Measurements from ENCODE around the gene FOXO3. TPM values are rescaled to one million over a fixed set of nuclear protein-coding genes. Genes with fewer than 3 reads are reported as not detected.
A peak's percentile ranks its signal among the peaks of the same experiment; 100 is the strongest.
"Not testable (repeated sequence)": the region's sequence is repeated elsewhere in the genome, so short reads cannot be mapped to it uniquely, and the experiment has no call there.

FOXO3 gene
- total RNA-seq, 2 experiments from 2014 or later, result 7.5 to 9.0 TPM

GRCh38 chr6:108558372-108559096, 2.2 kb upstream of the FOXO3 start:
- peak; percentile 98 for DNase-seq
- Mint-ChIP-seq H3K4me3 (peak overlapping the region; percentile 94), H3K9me3 (no peaks in the 10 kb centered on the region), H3K36me3 (ENCODE audit: low read depth) (peaks cover 10% of the 10 kb centered on the region), H3K27ac (peak overlapping the region; percentile 97), H3K27me3 (peaks cover 1% of the 10 kb centered on the region), H3K4me1 (ENCODE audit: low read depth) (peaks cover 22% of the 10 kb centered on the region)
- ChIA-PET POLR2A (interaction anchor here (0.6 to 2.0 kb wide), 7 partner anchors 10 to 324 kb away, joined by 3 to 13 read pairs (median 4); no protein-coding TSS in a partner anchor), CTCF (interaction anchor here (0.7 to 1.2 kb wide), 3 partner anchors 17 to 515 kb away, joined by 3 to 4 read pairs (median 3); no protein-coding TSS in a partner anchor)
- intact Hi-C loops (cut with micrococcal nuclease), result no loop called here
- peak; percentile 77 for ATAC-seq
- no peak for TF ChIP-seq CTCF (IDR thresholded peaks at IDR 0.05)

- intact Hi-C loops (cut with micrococcal nuclease), result no loop called here
- peak overlapping the region; percentile 94 for H3K4me3 Mint-ChIP-seq
- peak; percentile 81 for DNase-seq
Measured at GRCh38 chr6:108559097-108559883, 1.4 kb upstream of the FOXO3 start.

GRCh38 chr6:108559884-108560462, 744 bp upstream of the FOXO3 start:
- ATAC-seq (no peak), DNase-seq (peak; percentile 32)
- ChIA-PET CTCF (interaction anchor here (1.4 kb wide), 1 partner anchor 222 kb away, joined by 5 read pairs; no protein-coding TSS in a partner anchor), POLR2A (interaction anchor here (0.7 to 2.0 kb wide), 4 partner anchors 13 to 513 kb away, joined by 3 to 13 read pairs (median 4); no protein-coding TSS in a partner anchor)
- intact Hi-C loops (cut with micrococcal nuclease), result no loop called here
- Mint-ChIP-seq H3K36me3 (ENCODE audit: low read depth) (peaks cover 10% of the 10 kb centered on the region), H3K27ac (peak overlapping the region; percentile 76), H3K4me3 (peak overlapping the region; percentile 94), H3K9me3 (no peaks in the 10 kb centered on the region), H3K4me1 (ENCODE audit: low read depth) (peaks cover 35% of the 10 kb centered on the region), H3K27me3 (peaks cover 1% of the 10 kb centered on the region)
- no peak for TF ChIP-seq CTCF (IDR thresholded peaks at IDR 0.05)

More at GRCh38 chr6:108559097-108559883, 1.4 kb upstream of the FOXO3 start:
- H3K27me3 Mint-ChIP-seq, result peaks cover 1% of the 10 kb centered on the region
- peak overlapping the region; percentile 97 for H3K27ac Mint-ChIP-seq
- H3K9me3 Mint-ChIP-seq, result no peaks in the 10 kb centered on the region
- peaks cover 28% of the 10 kb centered on the region for H3K4me1 Mint-ChIP-seq (ENCODE audit: low read depth)
- peak; percentile 57 for ATAC-seq
- CTCF ChIA-PET, result interaction anchor here (1.2 to 1.4 kb wide), 2 partner anchors 17 to 223 kb away, joined by 4 to 5 read pairs; no protein-coding TSS in a partner anchor
- TF ChIP-seq CTCF (IDR thresholded peaks at IDR 0.05), result no peak
- peaks cover 10% of the 10 kb centered on the region for H3K36me3 Mint-ChIP-seq (ENCODE audit: low read depth)
- POLR2A ChIA-PET, result interaction anchor here (0.6 to 2.0 kb wide), 8 partner anchors 9 to 514 kb away, joined by 3 to 13 read pairs (median 4); no protein-coding TSS in a partner anchor

GRCh38 chr6:108561309-108561647, 561 bp downstream of the FOXO3 start:
- Mint-ChIP-seq H3K36me3 (ENCODE audit: low read depth) (peaks cover 13% of the 10 kb centered on the region), H3K4me1 (ENCODE audit: low read depth) (peaks cover 48% of the 10 kb centered on the region)
- H3K27me3 Mint-ChIP-seq; CTCF ChIA-PET; H3K9me3 Mint-ChIP-seq; intact Hi-C loops (cut with micrococcal nuclease); ATAC-seq; DNase-seq; POLR2A ChIA-PET; H3K27ac Mint-ChIP-seq; H3K4me3 Mint-ChIP-seq: not testable (repeated sequence)

- DNase-seq (no peak), ATAC-seq (no peak)
- Mint-ChIP-seq H3K4me1 (ENCODE audit: low read depth) (peaks cover 48% of the 10 kb centered on the region), H3K27ac (no peak overlapping the region), H3K9me3 (no peaks in the 10 kb centered on the region), H3K36me3 (ENCODE audit: low read depth) (peaks cover 15% of the 10 kb centered on the region), H3K27me3 (peaks cover 1% of the 10 kb centered on the region), H3K4me3 (peak overlapping the region; percentile 39)
- POLR2A ChIA-PET, result interaction anchor here (0.5 to 0.9 kb wide), 2 partner anchors 16 to 445 kb away, joined by 3 to 4 read pairs; no protein-coding TSS in a partner anchor
- CTCF ChIA-PET, result no interaction called here
- intact Hi-C loops (cut with micrococcal nuclease), result no loop called here
- TF ChIP-seq CTCF (IDR thresholded peaks at IDR 0.05), result no peak
Measured at GRCh38 chr6:108561742-108562502, 1.2 kb downstream of the FOXO3 start.

Measured in activated CD8-positive, alpha-beta T cell treated with anti-CD3 and anti-CD28 coated beads for 36 hours (primary cell).